SK-N-SH (cell line): ENCODE results near the gene ATXN10. TPM values are rescaled to one million over a fixed set of nuclear protein-coding genes. Genes with fewer than 3 reads are reported as not detected.

Experiments used
- CTCF ChIA-PET: fragments of 300-600, 350-600 bp; formaldehyde crosslinking; extraction: SDS; loops from one replicate; lab custom pipeline; 2021; lab: Yijun Ruan, JAX
- POLR2A ChIA-PET: fragments of 350-600 bp; sonication (Branson Sonifier 250); formaldehyde crosslinking; extraction: SDS; loops from one replicate; lab custom pipeline; 2020; ENCODE audit warnings: antibody characterized with exemption, inconsistent platforms; lab: Yijun Ruan, JAX
- DNase-seq: peaks from one replicate; pipeline ENCODE4 v3.0.0; 2012
- H2AFZ ChIP-seq: fragments of 200-600 bp; sonication (generic); 2 replicates; pipeline ENCODE4 v1.8.1; 2016; ENCODE audit warnings: antibody characterized with exemption, mild to moderate bottlenecking, low read depth
- H3F3A ChIP-seq: fragments of 200-600 bp; sonication (generic); replicated peaks from 2 replicates; pipeline ENCODE3; 2016; ENCODE audit warnings: antibody characterized with exemption, mild to moderate bottlenecking; ENCODE audit not compliant: insufficient read depth
- H3K27ac ChIP-seq, 2 experiments: fragments of 200-500 bp in 1 of 2; fragments of 200-600 bp in 1 of 2; sonication (Bioruptor generic) in 1 of 2; sonication (generic), shearing (Covaris generic) in 1 of 2; 2 replicates each; pipeline versions ENCODE4 v1.5.1 to v1.6.1; 2014 to 2016; ENCODE audit warnings: low read depth in 2 of 2, inconsistent platforms in 1 of 2, low read length in 1 of 2, mild to moderate bottlenecking in 1 of 2, mixed read lengths in 1 of 2
- H3K27me3 ChIP-seq: fragments of 200-600 bp; sonication (generic), shearing (Covaris generic); 2 replicates; pipeline ENCODE4 v1.6.1; 2016; ENCODE audit warnings: mixed run types; ENCODE audit not compliant: insufficient read depth
- H3K36me3 ChIP-seq, 2 experiments: fragments of 200-500 bp in 1 of 2; fragments of 200-600 bp in 1 of 2; sonication (Bioruptor generic) in 1 of 2; sonication (generic) in 1 of 2; replicated peaks in 1 of 2; 2 replicates each; pipeline versions ENCODE3 to v1.5.1; 2014 to 2016; ENCODE audit warnings: low read length in 1 of 2, mild to moderate bottlenecking in 1 of 2; ENCODE audit not compliant: insufficient read depth in 2 of 2, control insufficient read depth in 1 of 2
- H3K4me1 ChIP-seq, 2 experiments: fragments of 200-500 bp in 1 of 2; fragments of 200-600 bp in 1 of 2; sonication (Bioruptor generic) in 1 of 2; sonication (generic), shearing (Covaris generic) in 1 of 2; 2 replicates each; pipeline versions ENCODE4 v1.5.1 to v1.6.1; 2014 to 2016; ENCODE audit warnings: low read depth in 1 of 2, low read length in 1 of 2, mixed run types in 1 of 2; ENCODE audit not compliant: insufficient read depth in 2 of 2, control insufficient read depth in 1 of 2
- H3K4me2 ChIP-seq: fragments of 200-600 bp; sonication (generic), shearing (Covaris generic); 2 replicates; pipeline ENCODE4 v1.6.1; 2017; ENCODE audit warnings: mixed run types
- H3K4me3 ChIP-seq, 2 experiments: fragments of 200-500 bp in 1 of 2; fragments of 200-600 bp in 1 of 2; sonication (Bioruptor generic) in 1 of 2; sonication (generic), shearing (Covaris generic) in 1 of 2; 2 replicates each; pipeline versions ENCODE4 v1.5.1 to v1.8.1; 2014 to 2016; ENCODE audit warnings: low read depth in 2 of 2, inconsistent platforms in 1 of 2, low read length in 1 of 2, mild to moderate bottlenecking in 1 of 2, mixed read lengths in 1 of 2, moderate library complexity in 1 of 2
- H3K79me2 ChIP-seq: fragments of 200-600 bp; sonication (generic); 2 replicates; pipeline ENCODE4 v1.8.1; 2017; ENCODE audit warnings: mild to moderate bottlenecking; ENCODE audit not compliant: insufficient read depth
- H3K9ac ChIP-seq: fragments of 200-600 bp; sonication (generic); 2 replicates; pipeline ENCODE4 v1.6.1; 2017; ENCODE audit warnings: mixed run types
- H3K9me2 ChIP-seq: fragments of 200-600 bp; sonication (generic); 2 replicates; pipeline ENCODE4 v1.6.1; 2017; ENCODE audit warnings: mixed run types
- H3K9me3 ChIP-seq: fragments of 200-600 bp; sonication (generic); 2 replicates; pipeline ENCODE4 v1.6.1; 2017; ENCODE audit warnings: mixed run types, mild to moderate bottlenecking, moderate library complexity
- H4K20me1 ChIP-seq: fragments of 200-600 bp; sonication (generic); 2 replicates; pipeline ENCODE4 v1.6.1; 2017; ENCODE audit warnings: mild to moderate bottlenecking, mixed run types; ENCODE audit not compliant: insufficient read depth
- CHD2 ChIP-seq: fragments of 150-350 bp; IDR thresholded peaks from 2 replicates; pipeline ENCODE4 v1.6.1; 2018; ENCODE audit warnings: low read length; ENCODE audit not compliant: partially characterized antibody
- ELF1 ChIP-seq: IDR thresholded peaks from 2 replicates; pipeline ENCODE4 v1.4.0; 2012
- FOXJ3 ChIP-seq: sonication (generic); formaldehyde crosslinking; IDR thresholded peaks from 2 replicates; pipeline ENCODE4 v1.5.1; 2020; ENCODE audit warnings: mild to moderate bottlenecking, missing genetic modification reagents
- GATA2 ChIP-seq: sonication (generic); formaldehyde crosslinking; IDR thresholded peaks from 2 replicates; pipeline ENCODE4 v1.5.0; 2020; ENCODE audit warnings: mild to moderate bottlenecking, missing genetic modification reagents
- MXI1 ChIP-seq: IDR thresholded peaks from 2 replicates; pipeline ENCODE4 v1.6.1; 2012; ENCODE audit warnings: mild to moderate bottlenecking, low read depth, low read length, improper control_type of control experiment
- NRF1 ChIP-seq: IDR thresholded peaks from 2 replicates; pipeline ENCODE4 v1.6.1; 2012; ENCODE audit warnings: low read depth, mild to moderate bottlenecking, low read length
- PBX3 ChIP-seq: IDR thresholded peaks from 2 replicates; pipeline ENCODE4; 2012
- POLR2AphosphoS5 ChIP-seq: IDR thresholded peaks from 2 replicates; pipeline ENCODE4 v1.6.1; 2012; ENCODE audit warnings: low read depth, low read length
- USF2 ChIP-seq: fragments of 150-350 bp; IDR thresholded peaks from 2 replicates; pipeline ENCODE4 v1.6.1; 2017; ENCODE audit warnings: antibody characterized with exemption, low read length, low read depth, borderline replicate concordance
- YY1 ChIP-seq: IDR thresholded peaks from 2 replicates; pipeline ENCODE4 v1.4.0; 2012; ENCODE audit warnings: low read depth, mild to moderate bottlenecking
- WGBS: methylation state at CpG from one replicate; pipeline ENCODE4 v1.1.6; 2017; ENCODE audit warnings: low lambda C conversion rate; 5-methylcytosine and 5-hydroxymethylcytosine counted together
- polyA plus RNA-seq, 3 experiments: library from polyadenylated mRNA; depleted of rRNA; stranded (reverse); fragments of >200 nt; gene quantifications; 2 replicates each; pipeline ENCODE4 v1.2.3, GENCODE V29; 2012
- TF ChIP-seq, protein P1 (sequence below): IDR thresholded peaks from 2 replicates; pipeline ENCODE4 v1.4.0; 2012; ENCODE audit warnings: low read depth, borderline replicate concordance

ATXN10 gene
- polyA plus RNA-seq, 1 of the 3 experiments (the other 2 are of a cell fraction) = 202 TPM

GRCh38 chr22:45638197-45638596 lies 33.4 kb upstream of the ATXN10 start:
- no peaks in the 10 kb centered on the region for H3K79me2 ChIP-seq
- H3K36me3 ChIP-seq = no peaks in the 10 kb centered on the region
- H3K9me3 ChIP-seq = no peaks in the 10 kb centered on the region
- no peak for DNase-seq
- CTCF ChIA-PET = interaction anchor here (2.9 kb wide), 1 partner anchor 60 kb away, joined by 12 read pairs; no protein-coding TSS in a partner anchor
- POLR2A ChIA-PET = no interaction called here
- no peak overlapping the region for H3K9ac ChIP-seq
- no peaks in the 10 kb centered on the region for H4K20me1 ChIP-seq
- no peaks in the 10 kb centered on the region; a peak in 1 of 4 replicates for H3K4me1 ChIP-seq
- no peak overlapping the region for H3K27ac ChIP-seq
- no peak overlapping the region for H3K4me2 ChIP-seq
- H2AFZ ChIP-seq = no peak overlapping the region
- H3K4me3 ChIP-seq = no peak overlapping the region
- H3F3A ChIP-seq = peaks cover 5% of the 10 kb centered on the region
- H3K9me2 ChIP-seq = no peaks in the 10 kb centered on the region
- no peak for TF ChIP-seq PBX3
- TF ChIP-seq MXI1 = no peak
- 68% methylated on average over 3 of the region's 3 CpGs for WGBS
- H3K27me3 ChIP-seq = no peaks in the 10 kb centered on the region; the same call in 1 of the 2 replicates

DNA sequence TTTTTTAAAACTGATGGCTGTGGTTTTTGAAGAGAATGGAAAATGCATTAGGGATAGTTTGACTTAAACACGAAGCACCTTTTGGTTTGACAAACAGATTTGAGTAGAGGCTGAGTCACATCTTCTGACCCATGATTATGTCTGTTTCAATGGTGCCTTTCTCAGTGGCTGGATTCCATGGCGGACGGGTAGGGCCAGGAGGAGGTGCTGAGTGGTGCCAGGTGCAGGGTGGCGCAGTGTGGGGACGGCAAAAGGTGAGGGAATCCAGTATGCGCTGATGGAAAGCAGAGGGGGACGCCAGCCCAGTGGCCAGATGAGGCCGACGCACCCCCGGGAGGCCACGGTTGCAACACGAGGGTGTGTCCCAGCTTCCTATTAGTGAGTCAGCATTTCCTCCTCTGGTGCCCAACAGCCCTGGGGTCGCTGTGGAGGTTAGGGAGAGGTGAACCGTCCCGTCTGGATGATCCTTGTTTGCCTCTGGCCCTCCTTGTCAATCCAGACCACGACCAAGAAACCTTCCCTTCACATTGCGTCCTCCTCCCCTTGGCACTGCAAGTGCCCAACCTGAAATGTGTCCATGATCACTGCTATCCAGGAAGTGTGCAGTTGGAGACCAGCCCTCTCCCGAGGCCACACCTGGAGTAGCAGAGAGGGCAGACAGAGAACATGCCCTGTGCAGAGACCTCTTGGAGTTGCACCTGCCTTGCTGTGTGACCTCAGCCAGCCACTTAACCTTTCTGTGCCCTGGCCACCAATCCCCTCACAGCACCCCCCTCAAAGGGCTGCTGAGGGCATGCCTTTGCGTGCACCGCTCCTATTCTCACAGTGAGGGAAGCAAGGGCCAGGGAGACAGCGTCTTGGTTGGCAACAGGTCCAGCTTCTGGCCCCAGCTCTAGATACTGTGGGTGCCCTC lies 32.5 kb upstream of the ATXN10 start:
- 73% methylated on average over 18 of the region's 21 CpGs for WGBS
- ChIA-PET POLR2A (no interaction called here), CTCF (interaction anchor here (2.9 kb wide), 1 partner anchor 61 kb away, joined by 12 read pairs; no protein-coding TSS in a partner anchor)
- DNase-seq = no peak
- Histone ChIP-seq H3K4me1 (no peaks in the 10 kb centered on the region; a peak in 1 of 4 replicates), H3K9me2 (no peaks in the 10 kb centered on the region), H3K9me3 (no peaks in the 10 kb centered on the region), H3K4me2 (0 out of 2 replicates have a peak overlapping the region, but pooled peaks have one; percentile 28), H3K27me3 (no peaks in the 10 kb centered on the region; the same call in 1 of the 2 replicates), H3K36me3 (no peaks in the 10 kb centered on the region), H4K20me1 (no peaks in the 10 kb centered on the region), H3K4me3 (no peak overlapping the region), H3K27ac (no peak overlapping the region), H3K79me2 (no peaks in the 10 kb centered on the region), H3F3A (peaks cover 7% of the 10 kb centered on the region), H2AFZ (no peak overlapping the region), H3K9ac (no peak overlapping the region)
- TF ChIP-seq YY1 = no peak
- TF ChIP-seq NRF1 = no peak
- no peak for TF ChIP-seq CHD2
- no peak for TF ChIP-seq GATA2 (CRISPR knock-in tag)
- TF ChIP-seq POLR2AphosphoS5 = no peak
- TF ChIP-seq FOXJ3 (CRISPR knock-in tag) = no peak
- TF ChIP-seq USF2 = no peak
- TF ChIP-seq, protein P1, sequence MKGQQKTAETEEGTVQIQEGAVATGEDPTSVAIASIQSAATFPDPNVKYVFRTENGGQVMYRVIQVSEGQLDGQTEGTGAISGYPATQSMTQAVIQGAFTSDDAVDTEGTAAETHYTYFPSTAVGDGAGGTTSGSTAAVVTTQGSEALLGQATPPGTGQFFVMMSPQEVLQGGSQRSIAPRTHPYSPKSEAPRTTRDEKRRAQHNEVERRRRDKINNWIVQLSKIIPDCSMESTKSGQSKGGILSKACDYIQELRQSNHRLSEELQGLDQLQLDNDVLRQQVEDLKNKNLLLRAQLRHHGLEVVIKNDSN = no peak
- TF ChIP-seq ELF1 = no peak
